K562 (cell line): ENCODE results near the gene TSPAN1. TPM values are rescaled to one million over a fixed set of nuclear protein-coding genes. Genes with fewer than 3 reads are reported as not detected.

Experiments
- DPF2 ChIP-seq: fragments of 450-650 bp; IDR thresholded peaks from 2 replicates; pipeline ENCODE4 v1.6.1; 2016
- MCM3 ChIP-seq: fragments of 450-650 bp; IDR thresholded peaks from 2 replicates; pipeline ENCODE4 v1.6.1; 2016
- MEF2D ChIP-seq: conservative IDR thresholded peaks from 2 replicates; pipeline ENCODE4 v1.6.1; 2016; ENCODE audit warnings: low read depth, missing genetic modification characterization, missing compliant biosample characterization
- POLR2A ChIP-seq: fragments of 450-650 bp; conservative IDR thresholded peaks from 2 replicates; pipeline ENCODE4 v1.6.1; 2016
- TBP ChIP-seq: optimal IDR thresholded peaks from 2 replicates; pipeline ENCODE3; 2011; ENCODE audit warnings: low read depth, low read length, improper control_type of control experiment
- XRCC4 ChIP-seq: IDR thresholded peaks from one replicate; pipeline ENCODE4 v1.6.1; 2011; ENCODE audit not compliant: insufficient read depth, insufficient read length; ENCODE audit errors: extremely low read depth
- ZNF232 ChIP-seq: sonication (generic); formaldehyde crosslinking; IDR thresholded peaks from 2 replicates; pipeline ENCODE4 v1.8.0; 2022; ENCODE audit warnings: mild to moderate bottlenecking, missing genetic modification reagents
- ZNF507 ChIP-seq: conservative IDR thresholded peaks from 2 replicates; pipeline ENCODE4 v1.6.1; 2017; ENCODE audit warnings: missing genetic modification characterization, missing compliant biosample characterization
- ZNF707 ChIP-seq: fragments of 250-450 bp; sonication (Bioruptor Pico); conservative IDR thresholded peaks from 2 replicates; pipeline ENCODE4 v1.8.0; 2022; ENCODE audit warnings: inconsistent platforms, mild to moderate bottlenecking, moderate library complexity
- polyA plus RNA-seq, 8 experiments: library from polyadenylated mRNA; depleted of rRNA in 4 of 8; stranded (reverse) in 5 of 8; unstranded in 3 of 8; fragments of >200 nt; fragmentation: Nextera tagmentation in 2 of 8; fragmentation: Illumina TruSeq in 1 of 8; extraction: Ambion mirVana in 2 of 8; extraction: Trizol in 1 of 8; gene quantifications; 2 replicates each; pipeline versions ENCODE4 v1.2.1 to v1.2.3, GENCODE V29; 2011 to 2014; ENCODE audit warnings: inconsistent platforms in 1 of 8, missing spikeins in 1 of 8
- total RNA-seq, 7 experiments: library from RNA; depleted of rRNA in 6 of 7; stranded (reverse); fragments of >200 nt in 6 of 7; fragmentation: Illumina TruSeq in 2 of 7; extraction: Trizol in 2 of 7; gene quantifications; 2 replicates each; pipeline versions ENCODE4 v1.2.1 to v1.2.3, GENCODE V29; 2011 to 2021; ENCODE audit warnings: low replicate concordance in 1 of 7
- TF ChIP-seq, protein P1 (sequence below), 2 experiments: IDR thresholded peaks in 1 of 2; conservative IDR thresholded peaks in 1 of 2; 2 replicates each; pipeline ENCODE4 v1.6.1; 2016; ENCODE audit warnings: low read depth in 2 of 2, mild to moderate bottlenecking in 1 of 2, missing compliant biosample characterization in 1 of 2, missing genetic modification characterization in 1 of 2, moderate library complexity in 1 of 2
- TF ChIP-seq, protein P2 (sequence below), 2 experiments: fragments of 450-650 bp in 1 of 2; IDR thresholded peaks; 2 replicates each; pipeline ENCODE4 v1.6.1; 2011 to 2017; ENCODE audit warnings: low read depth in 2 of 2, antibody characterized with exemption in 1 of 2, borderline replicate concordance in 1 of 2, low read length in 1 of 2, mild to moderate bottlenecking in 1 of 2, mixed read lengths in 1 of 2; ENCODE audit not compliant: control insufficient read depth in 1 of 2
- TF ChIP-seq, protein P3 (sequence below): fragments of 250-450 bp; sonication (Bioruptor Pico); IDR thresholded peaks from 2 replicates; pipeline ENCODE4 v1.6.1; 2021; ENCODE audit warnings: mild to moderate bottlenecking
- TF ChIP-seq, protein P4 (sequence below): fragments of 450-650 bp; IDR thresholded peaks from 2 replicates; pipeline ENCODE4 v1.6.1; 2018; ENCODE audit warnings: mild to moderate bottlenecking, low read depth; ENCODE audit not compliant: partially characterized antibody
- TF ChIP-seq, protein P5 (sequence below): fragments of 150-350 bp; IDR thresholded peaks from 2 replicates; pipeline ENCODE4 v1.6.1; 2014; ENCODE audit warnings: low read depth, mild to moderate bottlenecking, low read length, borderline replicate concordance

TSPAN1 gene
- total and polyA plus RNA-seq, 9 of the 15 experiments (the other 6 are each of a cell fraction or from before 2014, with no cell fraction given), result 0.58 TPM; not detected in 8

DNA sequence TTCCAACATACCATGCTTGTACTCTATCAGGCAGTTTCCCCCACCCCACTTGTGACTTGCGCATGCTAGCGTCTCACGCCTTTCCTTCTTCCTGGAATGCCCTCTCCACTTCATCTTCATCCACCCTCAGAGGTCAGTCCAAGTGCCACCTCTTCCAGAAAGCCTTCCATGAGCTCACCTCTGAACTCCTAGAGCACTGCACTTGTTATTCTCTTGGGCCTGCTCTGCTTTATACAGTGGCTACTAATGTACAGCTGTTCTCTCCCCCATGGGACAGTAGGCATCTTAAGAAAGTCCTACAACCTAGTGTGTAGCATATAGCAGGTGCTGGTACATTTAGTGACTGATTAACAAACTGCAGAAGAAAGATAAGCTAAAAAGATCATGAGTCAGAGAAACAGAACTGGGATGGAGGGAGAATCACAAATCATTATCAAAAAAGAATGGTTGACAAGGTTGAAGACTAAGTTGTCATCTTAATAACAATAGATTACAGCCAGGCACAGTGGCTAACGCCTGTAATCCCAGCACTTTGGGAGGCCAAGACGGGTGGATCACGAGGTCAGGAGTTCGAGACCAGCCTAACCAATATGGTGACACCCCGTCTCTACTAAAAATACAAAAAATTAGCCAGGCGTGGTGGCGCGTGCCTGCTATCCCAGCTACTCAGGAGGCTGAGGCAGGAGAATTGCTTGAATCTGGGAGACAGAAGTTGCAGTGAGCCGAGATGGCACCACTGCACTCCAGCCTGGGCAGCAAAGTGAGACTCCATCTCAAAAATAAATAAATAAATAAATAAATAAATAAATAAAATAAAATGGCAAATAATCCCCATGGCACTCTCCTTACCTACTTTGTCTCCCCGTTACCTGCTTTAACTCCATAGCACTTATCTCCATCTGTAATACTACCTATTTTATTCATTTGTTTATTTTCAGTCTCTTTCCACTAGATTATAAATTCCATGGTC, 16.3 kb upstream of the TSPAN1 start (continued):
- TF ChIP-seq, protein P1, sequence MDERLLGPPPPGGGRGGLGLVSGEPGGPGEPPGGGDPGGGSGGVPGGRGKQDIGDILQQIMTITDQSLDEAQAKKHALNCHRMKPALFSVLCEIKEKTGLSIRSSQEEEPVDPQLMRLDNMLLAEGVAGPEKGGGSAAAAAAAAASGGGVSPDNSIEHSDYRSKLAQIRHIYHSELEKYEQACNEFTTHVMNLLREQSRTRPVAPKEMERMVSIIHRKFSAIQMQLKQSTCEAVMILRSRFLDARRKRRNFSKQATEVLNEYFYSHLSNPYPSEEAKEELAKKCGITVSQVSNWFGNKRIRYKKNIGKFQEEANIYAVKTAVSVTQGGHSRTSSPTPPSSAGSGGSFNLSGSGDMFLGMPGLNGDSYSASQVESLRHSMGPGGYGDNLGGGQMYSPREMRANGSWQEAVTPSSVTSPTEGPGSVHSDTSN (CRISPR knock-in tag; IDR thresholded peaks at IDR 0.05; ENCODE audit: low read depth), result no peak
- TF ChIP-seq, protein P1 (tag; conservative IDR thresholded peaks at IDR 0.05; ENCODE audit: low read depth), result peak; percentile 99
- TF ChIP-seq TBP, result peak; percentile 92
- TF ChIP-seq, protein P2, sequence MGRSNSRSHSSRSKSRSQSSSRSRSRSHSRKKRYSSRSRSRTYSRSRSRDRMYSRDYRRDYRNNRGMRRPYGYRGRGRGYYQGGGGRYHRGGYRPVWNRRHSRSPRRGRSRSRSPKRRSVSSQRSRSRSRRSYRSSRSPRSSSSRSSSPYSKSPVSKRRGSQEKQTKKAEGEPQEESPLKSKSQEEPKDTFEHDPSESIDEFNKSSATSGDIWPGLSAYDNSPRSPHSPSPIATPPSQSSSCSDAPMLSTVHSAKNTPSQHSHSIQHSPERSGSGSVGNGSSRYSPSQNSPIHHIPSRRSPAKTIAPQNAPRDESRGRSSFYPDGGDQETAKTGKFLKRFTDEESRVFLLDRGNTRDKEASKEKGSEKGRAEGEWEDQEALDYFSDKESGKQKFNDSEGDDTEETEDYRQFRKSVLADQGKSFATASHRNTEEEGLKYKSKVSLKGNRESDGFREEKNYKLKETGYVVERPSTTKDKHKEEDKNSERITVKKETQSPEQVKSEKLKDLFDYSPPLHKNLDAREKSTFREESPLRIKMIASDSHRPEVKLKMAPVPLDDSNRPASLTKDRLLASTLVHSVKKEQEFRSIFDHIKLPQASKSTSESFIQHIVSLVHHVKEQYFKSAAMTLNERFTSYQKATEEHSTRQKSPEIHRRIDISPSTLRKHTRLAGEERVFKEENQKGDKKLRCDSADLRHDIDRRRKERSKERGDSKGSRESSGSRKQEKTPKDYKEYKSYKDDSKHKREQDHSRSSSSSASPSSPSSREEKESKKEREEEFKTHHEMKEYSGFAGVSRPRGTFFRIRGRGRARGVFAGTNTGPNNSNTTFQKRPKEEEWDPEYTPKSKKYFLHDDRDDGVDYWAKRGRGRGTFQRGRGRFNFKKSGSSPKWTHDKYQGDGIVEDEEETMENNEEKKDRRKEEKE (IDR thresholded peaks at IDR 0.05; ENCODE audit: borderline replicate concordance in 1 of 2, control insufficient read depth in 1 of 2, low read depth in 2 of 2, low read length in 1 of 2), result no peak
- no peak for TF ChIP-seq XRCC4
- TF ChIP-seq DPF2, result peak; percentile 100
- TF ChIP-seq POLR2A, result no peak
- TF ChIP-seq, protein P3, sequence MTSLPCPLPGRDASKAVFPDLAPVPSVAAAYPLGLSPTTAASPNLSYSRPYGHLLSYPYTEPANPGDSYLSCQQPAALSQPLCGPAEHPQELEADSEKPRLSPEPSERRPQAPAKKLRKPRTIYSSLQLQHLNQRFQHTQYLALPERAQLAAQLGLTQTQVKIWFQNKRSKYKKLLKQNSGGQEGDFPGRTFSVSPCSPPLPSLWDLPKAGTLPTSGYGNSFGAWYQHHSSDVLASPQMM (CRISPR knock-in tag), result no peak
- TF ChIP-seq ZNF232 (CRISPR knock-in tag), result no peak
- no peak for TF ChIP-seq ZNF707 (CRISPR knock-in tag)
- TF ChIP-seq, protein P4, sequence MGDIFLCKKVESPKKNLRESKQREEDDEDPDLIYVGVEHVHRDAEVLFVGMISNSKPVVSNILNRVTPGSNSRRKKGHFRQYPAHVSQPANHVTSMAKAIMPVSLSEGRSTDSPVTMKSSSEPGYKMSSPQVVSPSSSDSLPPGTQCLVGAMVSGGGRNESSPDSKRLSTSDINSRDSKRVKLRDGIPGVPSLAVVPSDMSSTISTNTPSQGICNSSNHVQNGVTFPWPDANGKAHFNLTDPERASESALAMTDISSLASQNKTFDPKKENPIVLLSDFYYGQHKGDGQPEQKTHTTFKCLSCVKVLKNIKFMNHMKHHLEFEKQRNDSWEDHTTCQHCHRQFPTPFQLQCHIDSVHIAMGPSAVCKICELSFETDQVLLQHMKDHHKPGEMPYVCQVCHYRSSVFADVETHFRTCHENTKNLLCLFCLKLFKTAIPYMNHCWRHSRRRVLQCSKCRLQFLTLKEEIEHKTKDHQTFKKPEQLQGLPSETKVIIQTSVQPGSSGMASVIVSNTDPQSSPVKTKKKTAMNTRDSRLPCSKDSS, result no peak
- peak; percentile 91 for TF ChIP-seq MEF2D (tag)
- no peak for TF ChIP-seq ZNF507 (tag)
- TF ChIP-seq, protein P5, sequence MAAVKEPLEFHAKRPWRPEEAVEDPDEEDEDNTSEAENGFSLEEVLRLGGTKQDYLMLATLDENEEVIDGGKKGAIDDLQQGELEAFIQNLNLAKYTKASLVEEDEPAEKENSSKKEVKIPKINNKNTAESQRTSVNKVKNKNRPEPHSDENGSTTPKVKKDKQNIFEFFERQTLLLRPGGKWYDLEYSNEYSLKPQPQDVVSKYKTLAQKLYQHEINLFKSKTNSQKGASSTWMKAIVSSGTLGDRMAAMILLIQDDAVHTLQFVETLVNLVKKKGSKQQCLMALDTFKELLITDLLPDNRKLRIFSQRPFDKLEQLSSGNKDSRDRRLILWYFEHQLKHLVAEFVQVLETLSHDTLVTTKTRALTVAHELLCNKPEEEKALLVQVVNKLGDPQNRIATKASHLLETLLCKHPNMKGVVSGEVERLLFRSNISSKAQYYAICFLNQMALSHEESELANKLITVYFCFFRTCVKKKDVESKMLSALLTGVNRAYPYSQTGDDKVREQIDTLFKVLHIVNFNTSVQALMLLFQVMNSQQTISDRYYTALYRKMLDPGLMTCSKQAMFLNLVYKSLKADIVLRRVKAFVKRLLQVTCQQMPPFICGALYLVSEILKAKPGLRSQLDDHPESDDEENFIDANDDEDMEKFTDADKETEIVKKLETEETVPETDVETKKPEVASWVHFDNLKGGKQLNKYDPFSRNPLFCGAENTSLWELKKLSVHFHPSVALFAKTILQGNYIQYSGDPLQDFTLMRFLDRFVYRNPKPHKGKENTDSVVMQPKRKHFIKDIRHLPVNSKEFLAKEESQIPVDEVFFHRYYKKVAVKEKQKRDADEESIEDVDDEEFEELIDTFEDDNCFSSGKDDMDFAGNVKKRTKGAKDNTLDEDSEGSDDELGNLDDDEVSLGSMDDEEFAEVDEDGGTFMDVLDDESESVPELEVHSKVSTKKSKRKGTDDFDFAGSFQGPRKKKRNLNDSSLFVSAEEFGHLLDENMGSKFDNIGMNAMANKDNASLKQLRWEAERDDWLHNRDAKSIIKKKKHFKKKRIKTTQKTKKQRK, result no peak
- TF ChIP-seq MCM3, result no peak
